ENCODE results near the gene YIF1B.
"Not testable (repeated sequence)": the region's sequence is repeated elsewhere in the genome, so short reads cannot be mapped to it uniquely, and the experiment has no call there.

The YIF1B gene

GRCh38 chr19:38346837-38347236 is 31.1 kb upstream of the YIF1B start:
- TF ChIP-seq CTCF (IDR thresholded peaks at IDR 0.05; ENCODE audit: low read depth, low read length): no peak
- in situ Hi-C loops (cut with HindIII; ENCODE audit: low sequenced_read_pairs): no loop called here
- H3K4me3 ChIP-seq (ENCODE audit: low read depth, low read length): no peak overlapping the region
- DNase-seq (ENCODE audit: low read depth, low spot score): no peak

GRCh38 chr19:38340927-38341326 is 25.2 kb upstream of the YIF1B start:
- TF ChIP-seq CTCF (IDR thresholded peaks at IDR 0.05; ENCODE audit: low read depth, low read length): no peak
- no peak overlapping the region for H3K4me3 ChIP-seq (ENCODE audit: low read depth, low read length)
- in situ Hi-C loops (cut with HindIII; ENCODE audit: low sequenced_read_pairs): no loop called here
- DNase-seq (ENCODE audit: low read depth, low spot score): no peak

- DNase-seq (ENCODE audit: low read depth, low spot score); H3K4me3 ChIP-seq (ENCODE audit: low read depth, low read length); in situ Hi-C loops (cut with HindIII; ENCODE audit: low sequenced_read_pairs): not testable (repeated sequence)
Observed at GRCh38 chr19:38339011-38339410, 23.3 kb upstream of the YIF1B start.

GRCh38 chr19:38337360-38337653 is 21.6 kb upstream of the YIF1B start:
- no peak for DNase-seq (ENCODE audit: low read depth, low spot score)
- TF ChIP-seq CTCF (IDR thresholded peaks at IDR 0.05; ENCODE audit: low read depth, low read length): no peak
- peak overlapping the region; percentile 55 for H3K4me3 ChIP-seq (ENCODE audit: low read depth, low read length)
- in situ Hi-C loops (cut with HindIII; ENCODE audit: low sequenced_read_pairs): no loop called here

GRCh38 chr19:38336638-38337359 is 21.1 kb upstream of the YIF1B start:
- peak overlapping the region; percentile 55 for H3K4me3 ChIP-seq (ENCODE audit: low read depth, low read length)
- in situ Hi-C loops (cut with HindIII; ENCODE audit: low sequenced_read_pairs): no loop called here
- TF ChIP-seq CTCF (IDR thresholded peaks at IDR 0.05; ENCODE audit: low read depth, low read length): no peak
- peak; percentile 92 for DNase-seq (ENCODE audit: low read depth, low spot score)

GRCh38 chr19:38335949-38336637 is 20.3 kb upstream of the YIF1B start:
- TF ChIP-seq CTCF (IDR thresholded peaks at IDR 0.05; ENCODE audit: low read depth, low read length): no peak
- DNase-seq (ENCODE audit: low read depth, low spot score): peak; percentile 96
- peak overlapping the region; percentile 55 for H3K4me3 ChIP-seq (ENCODE audit: low read depth, low read length)
- in situ Hi-C loops (cut with HindIII; ENCODE audit: low sequenced_read_pairs): no loop called here

GRCh38 chr19:38333245-38333644 is 17.5 kb upstream of the YIF1B start:
- TF ChIP-seq CTCF (IDR thresholded peaks at IDR 0.05; ENCODE audit: low read depth, low read length): no peak
- in situ Hi-C loops (cut with HindIII; ENCODE audit: low sequenced_read_pairs): no loop called here
- H3K4me3 ChIP-seq (ENCODE audit: low read depth, low read length): no peak overlapping the region
- DNase-seq (ENCODE audit: low read depth, low spot score): no peak
